Mucosa of rectum (tissue), 2 donors: ENCODE data around the gene VSIR.

Experiments
- H3K27ac ChIP-seq, 2 donors: one replicate each; pipeline ENCODE4 v1.7.0; 2013; ENCODE audit warnings: inconsistent platforms in 2 of 2, low read depth in 2 of 2, low read length in 2 of 2
- H3K27me3 ChIP-seq, 2 donors: one replicate each; pipeline ENCODE4 v1.7.0; 2013; ENCODE audit warnings: low read length in 2 of 2; ENCODE audit not compliant: control insufficient read depth in 2 of 2, insufficient read depth in 2 of 2
- H3K36me3 ChIP-seq, 2 donors: one replicate each; pipeline ENCODE4 v1.7.0; 2013; ENCODE audit warnings: low read length in 2 of 2; ENCODE audit not compliant: control insufficient read depth in 2 of 2, insufficient read depth in 2 of 2
- H3K4me1 ChIP-seq, 2 donors: one replicate each; pipeline ENCODE4 v1.7.0; 2013; ENCODE audit warnings: low read length in 2 of 2, mild to moderate bottlenecking in 1 of 2; ENCODE audit not compliant: control insufficient read depth in 2 of 2, insufficient read depth in 2 of 2
- H3K4me3 ChIP-seq, 2 donors: one replicate each; pipeline ENCODE4 v1.7.0; 2013; ENCODE audit warnings: low read length in 2 of 2
- H3K9ac ChIP-seq, 2 donors: one replicate each; pipeline ENCODE4 v1.7.0; 2013; ENCODE audit warnings: low read length in 2 of 2, low read depth in 1 of 2, mild to moderate bottlenecking in 1 of 2
- H3K9me3 ChIP-seq, 2 donors: one replicate each; pipeline ENCODE4 v1.7.0; 2013; ENCODE audit warnings: low read length in 2 of 2; ENCODE audit not compliant: control insufficient read depth in 2 of 2
- donor health status: healthy.
- donor health status: Normal muscosa, but diverticular disease.

VSIR gene

GRCh38 chr10:71782221-71782916 is 9.0 kb upstream of the VSIR start:
- no peak overlapping the region for H3K9ac ChIP-seq
- H3K27ac ChIP-seq = no peak overlapping the region
- no peaks in the 10 kb centered on the region for H3K9me3 ChIP-seq
- no peaks in the 10 kb centered on the region for H3K27me3 ChIP-seq
- H3K36me3 ChIP-seq = no peaks in the 10 kb centered on the region
- no peak overlapping the region for H3K4me3 ChIP-seq
- H3K4me1 ChIP-seq = no peaks in the 10 kb centered on the region

- Histone ChIP-seq H3K4me1 (peaks cover 4 to 5% of the 10 kb centered on the region in 2 donors), H3K4me3 (no peak overlapping the region), H3K36me3 (no peaks in the 10 kb centered on the region)
These were observed 7.4 kb upstream of the VSIR start for GRCh38 chr10:71780719-71781118.

GRCh38 chr10:71780156-71780555 is 6.8 kb upstream of the VSIR start:
- Histone ChIP-seq H3K9me3 (no peaks in the 10 kb centered on the region), H3K4me3 (no peak overlapping the region), H3K9ac (no peak overlapping the region), H3K27ac (no peak overlapping the region), H3K27me3 (no peaks in the 10 kb centered on the region), H3K4me1 (peaks cover 5 to 7% of the 10 kb centered on the region in 2 donors), H3K36me3 (no peaks in the 10 kb centered on the region)

More at GRCh38 chr10:71780719-71781118, 7.4 kb upstream of the VSIR start:
- Histone ChIP-seq H3K27me3 (no peaks in the 10 kb centered on the region), H3K9ac (no peak overlapping the region), H3K27ac (no peak overlapping the region), H3K9me3 (no peaks in the 10 kb centered on the region)

GRCh38 chr10:71779641-71780040 is 6.3 kb upstream of the VSIR start:
- peaks cover 5 to 7% of the 10 kb centered on the region in 2 donors for H3K4me1 ChIP-seq
- H3K9ac ChIP-seq = no peak overlapping the region
- no peak overlapping the region for H3K4me3 ChIP-seq
- no peaks in the 10 kb centered on the region for H3K27me3 ChIP-seq
- H3K27ac ChIP-seq = no peak overlapping the region
- no peaks in the 10 kb centered on the region for H3K9me3 ChIP-seq
- no peaks in the 10 kb centered on the region for H3K36me3 ChIP-seq

- H3K27me3 ChIP-seq = no peaks in the 10 kb centered on the region
- no peaks in the 10 kb centered on the region for H3K36me3 ChIP-seq
- H3K27ac ChIP-seq = no peak overlapping the region
- H3K4me1 ChIP-seq = peaks cover 14 to 16% of the 10 kb centered on the region in 2 donors
- no peak overlapping the region for H3K4me3 ChIP-seq
- no peaks in the 10 kb centered on the region for H3K9me3 ChIP-seq
- no peak overlapping the region for H3K9ac ChIP-seq
These were observed 4.9 kb upstream of the VSIR start for GRCh38 chr10:71778071-71778825.

GRCh38 chr10:71777213-71777985 is 4.1 kb upstream of the VSIR start:
- H3K9me3 ChIP-seq = no peaks in the 10 kb centered on the region
- peaks cover 22% of the 10 kb centered on the region in 2 donors for H3K4me1 ChIP-seq
- no peak overlapping the region for H3K9ac ChIP-seq

GRCh38 chr10:71776481-71776925 is 3.2 kb upstream of the VSIR start:
- Histone ChIP-seq H3K4me1 (peaks cover 31% of the 10 kb centered on the region in 2 donors), H3K27ac (no peak overlapping the region), H3K36me3 (no peaks in the 10 kb centered on the region), H3K9me3 (no peaks in the 10 kb centered on the region), H3K4me3 (no peak overlapping the region), H3K27me3 (no peaks in the 10 kb centered on the region), H3K9ac (no peak overlapping the region)

More at GRCh38 chr10:71777213-71777985, 4.1 kb upstream of the VSIR start:
- Histone ChIP-seq H3K27ac (no peak overlapping the region), H3K36me3 (no peaks in the 10 kb centered on the region), H3K27me3 (no peaks in the 10 kb centered on the region), H3K4me3 (no peak overlapping the region)

- Histone ChIP-seq H3K27me3 (no peaks in the 10 kb centered on the region), H3K4me3 (no peak overlapping the region), H3K4me1 (peaks cover 43 to 44% of the 10 kb centered on the region in 2 donors), H3K9me3 (no peaks in the 10 kb centered on the region), H3K9ac (no peak overlapping the region), H3K36me3 (no peaks in the 10 kb centered on the region), H3K27ac (peak overlapping the region in 1 of 2 donors; percentile 6)
These were observed 1.8 kb upstream of the VSIR start for GRCh38 chr10:71774916-71775702.

GRCh38 chr10:71772832-71773220 is 494 bp downstream of the VSIR start:
- no peaks in the 10 kb centered on the region for H3K9me3 ChIP-seq
- no peaks in the 10 kb centered on the region for H3K27me3 ChIP-seq
- H3K27ac ChIP-seq = peak overlapping the region; percentile 97
- H3K4me3 ChIP-seq = peak overlapping the region; percentile 86 to 92
- H3K9ac ChIP-seq = peak overlapping the region; percentile 96
- no peaks in the 10 kb centered on the region for H3K36me3 ChIP-seq
- H3K4me1 ChIP-seq = peaks cover 59 to 63% of the 10 kb centered on the region in 2 donors
